GM12801 (cell line): ENCODE measurements around the gene INPP5D.

Experiments
- TF ChIP-seq, protein P1 (sequence below): IDR thresholded peaks from one replicate; pipeline ENCODE4 v1.5.1; 2011; ENCODE audit warnings: control low read depth; ENCODE audit not compliant: insufficient read length; ENCODE audit errors: extremely low read depth

Gene INPP5D

DNA sequence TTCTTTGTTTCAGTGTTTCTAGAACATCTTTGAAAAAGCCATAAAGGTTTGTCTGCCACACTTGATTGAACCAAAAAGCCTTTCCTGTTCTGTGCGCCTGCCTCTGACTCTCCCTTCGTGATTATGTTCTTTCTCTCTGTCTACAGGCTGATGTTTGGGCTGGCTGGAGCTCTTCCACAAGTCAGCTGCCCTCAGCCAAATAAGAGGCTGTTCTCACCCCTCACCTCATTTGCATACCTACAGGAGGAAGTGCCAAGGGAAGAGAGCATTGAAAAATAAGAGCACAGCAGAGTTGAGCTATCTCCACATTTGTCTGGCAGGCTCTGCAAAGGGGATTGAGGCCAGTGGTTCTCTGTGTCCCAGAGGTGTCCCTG lies 15.8 kb downstream of the INPP5D start:
- TF ChIP-seq, protein P1, sequence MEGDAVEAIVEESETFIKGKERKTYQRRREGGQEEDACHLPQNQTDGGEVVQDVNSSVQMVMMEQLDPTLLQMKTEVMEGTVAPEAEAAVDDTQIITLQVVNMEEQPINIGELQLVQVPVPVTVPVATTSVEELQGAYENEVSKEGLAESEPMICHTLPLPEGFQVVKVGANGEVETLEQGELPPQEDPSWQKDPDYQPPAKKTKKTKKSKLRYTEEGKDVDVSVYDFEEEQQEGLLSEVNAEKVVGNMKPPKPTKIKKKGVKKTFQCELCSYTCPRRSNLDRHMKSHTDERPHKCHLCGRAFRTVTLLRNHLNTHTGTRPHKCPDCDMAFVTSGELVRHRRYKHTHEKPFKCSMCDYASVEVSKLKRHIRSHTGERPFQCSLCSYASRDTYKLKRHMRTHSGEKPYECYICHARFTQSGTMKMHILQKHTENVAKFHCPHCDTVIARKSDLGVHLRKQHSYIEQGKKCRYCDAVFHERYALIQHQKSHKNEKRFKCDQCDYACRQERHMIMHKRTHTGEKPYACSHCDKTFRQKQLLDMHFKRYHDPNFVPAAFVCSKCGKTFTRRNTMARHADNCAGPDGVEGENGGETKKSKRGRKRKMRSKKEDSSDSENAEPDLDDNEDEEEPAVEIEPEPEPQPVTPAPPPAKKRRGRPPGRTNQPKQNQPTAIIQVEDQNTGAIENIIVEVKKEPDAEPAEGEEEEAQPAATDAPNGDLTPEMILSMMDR = no peak

DNA sequence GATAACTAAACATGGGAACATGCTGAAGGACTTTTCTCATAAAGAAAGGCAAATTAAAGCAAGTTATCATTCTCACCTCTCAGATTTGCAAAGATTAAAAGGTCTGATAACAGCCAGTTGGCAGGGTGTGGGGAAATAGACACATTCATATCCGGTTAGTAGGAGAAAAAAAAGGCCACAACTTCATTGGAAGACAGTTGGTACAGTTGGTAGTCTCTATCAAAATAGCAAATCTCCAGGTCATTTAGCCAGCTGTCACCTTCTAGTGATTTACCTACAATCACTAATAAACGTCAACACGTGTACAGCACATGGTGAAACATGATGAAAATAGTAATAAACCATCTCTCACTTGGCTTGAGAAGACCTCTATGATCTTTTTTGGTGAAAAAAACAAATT lies 16.6 kb downstream of the INPP5D start:
- TF ChIP-seq, protein P1 = no peak

- TF ChIP-seq, protein P1 = no peak
These were observed 19.3 kb downstream of the INPP5D start for GRCh38 chr2:233079473-233079877.

- TF ChIP-seq, protein P1 = no peak
These were observed 20.1 kb downstream of the INPP5D start for GRCh38 chr2:233079953-233080835.

DNA sequence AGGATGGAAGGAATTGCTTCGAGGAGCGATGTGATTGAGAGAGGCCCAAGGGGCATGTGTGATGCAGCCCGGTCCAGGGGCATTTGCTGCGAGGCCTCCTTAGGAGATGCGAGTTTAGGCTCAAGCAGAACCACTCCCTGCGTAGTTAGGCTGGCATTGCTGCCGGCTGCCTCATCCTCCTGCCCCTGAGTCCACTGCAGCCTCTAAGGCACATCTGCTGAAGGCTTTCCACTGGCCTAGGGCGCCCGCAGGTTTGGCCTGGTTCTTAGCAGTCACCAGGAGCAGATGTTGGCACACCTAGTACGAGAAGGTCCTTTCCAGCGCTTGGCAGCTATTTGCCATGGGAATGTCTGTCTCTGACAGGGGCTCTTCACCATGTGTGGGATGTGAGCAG lies 20.7 kb downstream of the INPP5D start:
- TF ChIP-seq, protein P1 = no peak

- TF ChIP-seq, protein P1 = no peak
These were observed 21.1 kb downstream of the INPP5D start for GRCh38 chr2:233081232-233081730.

- TF ChIP-seq, protein P1 = no peak
These were observed 21.6 kb downstream of the INPP5D start for GRCh38 chr2:233081731-233082221.
